HG03457 (cell line): ENCODE data around the gene INSM1.

Experiments used
- ATAC-seq: cut with Tn5 transposase; IDR thresholded peaks from one replicate; pipeline ENCODE4 v1.9.1; 2021; ENCODE audit warnings: moderate number of reproducible peaks; ENCODE audit not compliant: unreplicated experiment

Gene INSM1

DNA sequence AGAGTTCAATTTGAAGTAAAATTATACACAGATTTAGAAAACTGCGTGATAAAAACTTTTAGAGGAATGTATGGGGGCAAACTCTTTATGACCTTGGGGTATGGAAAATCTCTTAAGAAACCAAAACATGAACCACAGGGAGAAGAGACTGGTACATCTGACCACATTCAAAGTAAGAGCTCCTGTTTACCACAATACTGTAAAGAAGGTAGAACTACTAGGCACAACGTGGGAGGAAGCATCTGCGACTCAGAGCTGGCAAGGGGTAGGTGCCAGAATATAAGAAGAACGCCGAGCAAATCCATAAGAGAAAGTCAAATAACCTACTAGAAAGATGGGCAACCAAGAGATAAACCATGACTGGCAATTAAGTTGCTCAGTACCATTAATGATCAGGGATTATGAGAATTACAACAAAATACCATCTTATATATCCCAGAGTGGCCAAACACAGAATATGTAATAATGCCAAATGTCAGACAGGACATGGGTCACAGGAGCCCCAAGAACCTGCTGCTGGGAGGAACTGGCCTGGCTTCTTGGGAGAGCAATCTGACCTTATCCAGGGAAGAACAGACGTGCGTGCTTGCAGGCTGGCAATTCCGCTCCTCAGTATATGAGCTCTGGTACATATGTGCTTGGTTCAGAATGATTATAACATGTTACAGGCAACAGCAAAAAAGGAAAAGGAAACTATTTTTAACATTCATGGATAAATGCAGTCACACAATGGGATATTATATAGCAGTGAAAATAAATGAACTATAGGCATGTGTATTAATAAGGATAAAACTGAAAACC, 50.2 kb downstream of the INSM1 start:
- no peak for ATAC-seq
